HG02870 (cell line): ENCODE data around the gene MAPRE3.
"Not testable (repeated sequence)": the region's sequence is repeated elsewhere in the genome, so short reads cannot be mapped to it uniquely, and the experiment has no call there.

Experiments used
- ATAC-seq: cut with Tn5 transposase; IDR thresholded peaks from one replicate; pipeline ENCODE4 v1.9.1; 2021; ENCODE audit warnings: mild to moderate bottlenecking, moderate library complexity; ENCODE audit not compliant: unreplicated experiment

Gene MAPRE3

DNA sequence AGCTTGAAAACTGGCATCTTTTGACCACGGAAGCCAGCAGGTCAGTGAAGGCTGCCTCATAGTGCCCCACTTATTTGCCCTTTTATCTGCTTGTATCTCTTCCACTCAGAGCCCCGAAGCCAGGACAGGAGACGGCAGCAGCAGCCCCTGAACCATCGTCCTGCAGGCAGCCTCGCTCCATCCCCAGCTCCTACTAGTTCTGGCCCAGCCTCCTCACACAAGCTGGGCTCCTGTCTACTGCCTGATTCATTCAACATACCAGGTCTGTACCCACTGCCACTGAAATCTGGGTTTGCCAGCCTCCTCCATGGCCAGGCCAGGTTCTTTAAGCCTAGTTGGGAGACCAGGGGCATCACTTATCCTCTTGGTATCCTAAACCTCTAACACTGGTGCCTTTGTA is 96.9 kb downstream of the MAPRE3 start:
- ATAC-seq: no peak

DNA sequence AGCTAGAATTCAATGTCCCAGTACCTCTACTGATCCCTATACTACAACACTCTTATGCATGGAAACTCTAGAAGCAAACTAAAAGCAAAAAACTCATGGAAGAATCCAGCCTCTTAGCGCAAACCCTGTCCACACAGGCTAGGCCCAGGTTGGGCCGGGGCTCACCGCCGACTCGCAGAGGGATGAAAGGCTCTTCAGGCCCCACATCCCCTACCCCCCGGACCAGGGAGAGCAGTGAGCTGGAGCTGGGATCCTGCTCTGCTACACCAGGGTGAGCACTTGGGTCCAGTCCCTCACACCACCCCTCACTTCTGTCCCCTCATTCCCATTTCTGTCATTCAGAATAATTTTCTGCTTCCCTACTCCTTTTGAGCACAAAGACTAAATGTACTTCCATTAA is 99.0 kb downstream of the MAPRE3 start:
- ATAC-seq: no peak

DNA sequence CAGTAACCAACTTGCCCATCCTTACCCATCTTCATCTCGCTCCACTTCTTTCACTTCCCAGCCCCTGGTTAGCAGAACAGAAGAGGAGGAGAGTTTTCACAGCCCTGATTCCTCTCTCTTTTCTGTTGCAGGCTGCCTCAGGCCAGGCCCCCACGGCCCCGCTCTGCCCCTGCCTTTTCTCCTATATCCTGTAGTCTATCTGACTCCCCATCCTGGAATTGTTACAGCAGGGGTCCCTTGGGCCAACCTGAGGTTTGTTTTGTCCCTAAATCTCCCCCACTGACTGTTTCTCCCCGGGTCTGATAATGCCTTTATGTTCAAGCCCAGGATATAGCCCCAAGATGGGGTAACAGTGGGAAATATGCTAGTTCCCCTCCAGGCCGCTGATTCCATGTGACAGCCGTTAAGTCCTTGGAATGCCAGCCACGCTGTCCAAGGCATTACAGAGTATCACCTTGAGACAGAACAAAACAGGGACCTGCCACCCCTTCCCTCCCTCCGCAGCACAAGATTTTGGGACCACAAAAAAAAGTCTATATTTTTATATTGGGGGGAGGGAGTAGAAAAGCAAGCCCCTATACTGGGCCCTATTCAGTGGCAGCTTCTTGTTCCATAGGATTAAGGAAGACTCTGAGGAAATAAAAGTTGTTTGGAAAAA is 99.7 kb downstream of the MAPRE3 start:
- ATAC-seq: no peak

DNA sequence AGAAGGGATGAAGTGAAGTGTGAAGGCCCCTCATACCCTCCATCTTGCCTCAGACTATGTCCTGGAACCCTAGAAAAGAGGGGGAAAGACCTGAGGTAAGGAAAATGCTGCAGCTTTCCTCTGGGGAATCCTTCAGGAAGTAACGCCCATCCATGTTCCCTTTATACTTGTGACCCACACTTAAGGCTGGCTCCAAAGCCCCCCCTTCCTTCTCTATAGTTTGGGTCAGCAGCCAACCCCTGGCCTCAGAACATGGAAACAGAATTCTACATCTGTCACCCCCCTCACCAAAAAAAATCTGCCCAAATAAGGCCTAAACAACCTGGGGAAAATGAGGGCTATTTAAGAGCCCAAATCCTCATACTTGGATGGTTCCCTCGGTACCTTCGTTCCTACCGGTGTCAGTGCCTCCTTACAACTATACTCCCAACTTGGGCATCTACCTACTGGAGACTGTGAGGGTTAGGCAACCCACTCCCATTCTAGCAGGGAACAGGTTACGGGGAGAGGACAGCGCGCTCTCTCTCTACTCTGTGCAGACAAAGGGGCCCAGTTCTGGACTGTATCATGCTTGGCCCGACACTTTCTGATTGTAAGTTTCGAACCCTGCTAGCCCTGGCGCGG is 100.3 kb downstream of the MAPRE3 start:
- no peak for ATAC-seq

DNA sequence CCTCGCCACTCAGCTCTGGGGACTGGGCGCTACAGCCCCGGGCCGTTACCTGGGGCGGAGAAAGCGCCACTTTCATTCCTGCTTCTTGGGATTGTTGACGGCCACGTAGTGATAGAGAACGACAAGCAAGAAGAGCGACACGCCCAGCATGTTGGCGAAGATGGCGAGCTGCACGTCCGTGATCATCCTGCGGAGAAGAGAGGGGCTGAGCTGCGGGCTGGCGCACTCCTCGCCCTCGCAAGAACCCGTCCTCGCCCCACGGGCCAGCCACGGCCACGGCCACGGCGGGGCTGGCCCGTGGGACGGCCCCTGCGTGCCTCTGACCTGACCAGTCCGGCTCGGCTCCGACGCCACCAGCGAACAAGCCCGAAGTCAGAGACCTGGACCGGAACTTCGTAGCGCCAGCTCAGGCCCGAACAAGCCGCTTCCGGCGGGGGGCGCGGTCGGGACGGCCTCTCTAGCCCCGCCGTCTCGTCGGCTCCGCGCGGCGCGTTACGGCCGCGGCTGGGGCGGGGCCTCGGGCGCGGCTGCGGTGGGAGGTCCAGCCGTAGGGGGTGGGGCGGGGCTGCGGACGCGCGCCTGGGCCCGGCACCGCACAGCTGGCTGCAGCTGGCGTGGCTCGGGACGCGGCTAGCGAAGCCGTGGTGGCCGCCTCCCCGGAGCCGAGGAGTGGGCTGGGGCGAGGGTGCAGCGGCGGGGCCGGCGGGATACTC is 101.0 kb downstream of the MAPRE3 start, which contains the start of gene OST4:
Gene OST4 (minus strand): TSS at position 378 of the 713 bp plus-strand sequence.
- peak; percentile 81 for ATAC-seq

DNA sequence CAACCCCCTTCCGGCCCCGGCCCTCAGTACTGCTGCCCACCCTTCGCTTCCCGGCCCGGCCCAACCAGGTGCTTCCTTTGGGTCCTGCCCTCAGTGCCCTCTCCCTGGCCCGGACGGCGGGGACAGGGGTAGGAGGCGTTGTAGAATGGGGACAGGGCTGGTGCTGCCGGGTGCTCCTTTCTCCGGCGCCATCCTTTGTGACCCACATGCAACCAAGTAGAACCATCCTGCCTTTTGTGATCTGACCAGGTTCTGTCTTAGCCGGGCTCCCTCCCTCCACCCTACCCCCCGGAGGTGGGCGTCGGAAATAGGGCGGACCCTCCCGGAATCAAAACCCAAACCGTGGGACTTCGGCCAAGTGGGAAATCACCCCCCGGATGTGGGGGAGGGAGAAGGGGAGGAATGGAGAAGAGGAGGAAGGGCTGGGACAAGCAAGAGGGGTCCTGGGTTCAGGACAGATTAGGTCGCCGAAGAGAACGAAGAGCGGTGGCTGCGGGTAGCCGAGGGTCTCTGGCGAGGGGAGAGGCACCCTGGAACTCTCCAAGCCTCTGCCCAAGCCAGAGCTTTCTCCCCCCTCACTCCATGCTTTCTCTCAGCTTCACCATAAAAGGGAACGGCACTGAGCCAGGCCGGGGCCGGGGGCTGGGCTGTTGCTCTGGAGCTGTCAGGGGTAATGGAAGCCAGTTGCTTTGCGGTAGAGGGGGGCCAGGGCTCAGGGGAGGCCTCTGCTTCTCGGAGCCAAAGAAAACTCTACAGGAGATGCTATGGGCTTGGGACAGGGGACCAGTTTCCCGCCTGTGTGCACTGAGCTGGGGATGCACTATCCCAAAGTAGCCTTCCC is 101.8 kb downstream of the MAPRE3 start:
- ATAC-seq: peak; percentile 15

DNA sequence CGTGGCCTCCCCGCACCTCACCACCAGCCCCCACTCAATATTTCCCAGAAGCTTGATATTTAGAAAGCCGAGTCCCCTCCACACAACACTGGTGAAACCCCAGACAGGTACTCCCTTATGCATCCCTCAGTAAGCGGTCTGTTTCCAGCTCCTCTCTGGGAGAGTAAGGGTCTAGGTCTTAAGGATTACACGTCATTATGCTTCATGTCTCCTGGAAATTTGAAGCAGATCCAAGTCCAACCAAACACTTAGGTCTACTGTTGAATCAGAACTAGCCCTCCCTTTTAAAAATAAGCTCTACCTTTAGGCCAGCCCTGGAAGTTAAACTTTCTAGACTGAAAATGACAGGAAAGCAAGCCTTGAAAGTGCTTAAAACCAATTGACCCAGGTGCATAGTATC is 102.5 kb downstream of the MAPRE3 start:
- no peak for ATAC-seq

DNA sequence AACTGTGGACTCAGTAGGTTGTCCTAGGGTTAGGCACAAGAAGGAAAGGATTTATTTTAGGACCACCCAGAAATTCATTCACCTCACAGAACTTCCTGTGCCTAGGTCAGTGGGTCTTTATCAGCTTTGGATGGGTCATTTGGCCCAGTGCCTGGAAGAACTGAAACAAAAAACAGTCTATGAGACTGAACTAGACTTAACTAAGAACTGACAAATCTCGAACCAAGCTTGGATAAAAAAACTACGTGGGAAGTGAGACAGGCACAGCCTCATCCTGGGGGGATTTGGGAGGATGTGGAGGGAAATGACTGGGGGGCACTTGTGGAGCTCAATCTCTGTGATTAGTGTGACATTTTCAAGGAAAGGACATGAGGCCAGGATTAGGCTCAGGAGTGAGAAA is 103.3 kb downstream of the MAPRE3 start:
- ATAC-seq: no peak

DNA sequence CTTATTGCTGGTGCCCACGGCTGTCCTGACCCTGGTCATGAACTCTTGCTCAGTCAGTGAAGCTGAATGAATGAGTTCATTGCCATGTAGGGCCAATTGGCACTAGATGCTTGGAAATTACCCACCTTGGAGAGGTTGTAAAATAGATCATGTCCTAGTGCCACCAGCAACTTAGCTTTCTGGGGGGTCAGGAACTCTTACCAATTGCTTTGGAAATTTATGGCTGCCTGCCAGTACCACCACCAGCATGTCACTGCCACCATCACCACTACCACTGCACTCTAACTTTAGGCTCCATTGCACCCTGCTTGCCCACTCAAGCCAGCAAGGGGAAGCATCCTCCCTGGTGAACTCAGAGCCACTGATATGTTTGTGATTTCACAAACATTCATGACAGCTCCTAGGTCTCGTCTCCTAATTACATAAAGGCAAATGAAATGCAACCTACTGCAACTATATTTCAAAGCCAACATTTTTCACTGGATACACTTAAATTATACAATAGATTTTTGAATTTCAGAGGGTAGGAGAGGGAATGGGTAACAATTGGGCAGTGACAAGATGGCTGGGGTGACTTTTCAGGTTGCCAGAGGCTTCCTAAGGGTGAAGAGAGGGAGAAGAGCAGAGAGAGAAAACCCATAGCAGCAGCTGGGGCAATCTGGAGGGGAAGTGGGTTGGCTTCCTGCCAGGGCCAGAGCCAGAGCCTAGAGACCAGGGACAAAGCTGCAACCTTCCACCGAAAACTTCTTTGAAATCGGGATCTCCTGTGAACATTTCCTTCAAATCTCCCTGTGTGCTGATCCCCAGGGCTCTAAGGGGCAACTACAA is 104.5 kb downstream of the MAPRE3 start:
- no peak for ATAC-seq

DNA sequence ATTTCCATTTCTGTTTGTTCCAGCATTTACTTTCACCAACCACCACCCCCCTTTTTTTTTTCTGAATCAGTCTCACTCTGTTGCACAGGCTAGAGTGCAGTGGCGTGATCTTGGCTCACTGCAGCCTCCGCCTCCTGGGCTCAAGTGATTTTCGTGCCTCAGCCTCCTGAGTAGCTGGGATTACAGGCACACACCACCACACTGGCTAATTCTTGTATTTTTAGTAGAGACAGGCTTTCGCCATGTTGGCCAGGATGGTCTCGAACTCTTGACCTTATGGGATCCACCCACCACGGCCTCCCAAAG is 105.1 kb downstream of the MAPRE3 start:
- not testable (repeated sequence) for ATAC-seq

DNA sequence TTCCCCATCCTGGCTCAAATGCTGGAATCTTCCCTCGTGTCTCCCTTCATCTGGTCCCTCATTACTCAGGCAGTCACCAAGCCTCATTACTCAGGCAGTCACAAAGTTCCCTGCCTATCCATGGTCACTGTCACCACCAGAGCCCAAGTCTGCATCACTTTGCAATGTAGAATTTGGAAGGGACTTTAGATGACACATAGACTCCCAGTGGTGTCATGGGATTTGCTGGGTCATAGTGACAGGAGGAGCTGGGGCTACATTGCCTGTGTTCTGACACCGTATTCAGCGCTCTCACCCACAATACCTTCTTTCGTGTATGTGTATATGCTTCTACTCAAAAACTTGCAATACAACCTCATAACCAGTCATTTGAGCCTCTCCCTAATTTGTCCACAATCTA is 105.9 kb downstream of the MAPRE3 start:
- no peak for ATAC-seq
